NCI-H2227 treated with DMSO at 0.1 percent for 48 hours (cell line): ENCODE data around the gene CCDC39.

Experiments
- DNase-seq: peaks from one replicate; lab custom pipeline; 2025; lab: John Stamatoyannopoulos, UW

Gene CCDC39

DNA sequence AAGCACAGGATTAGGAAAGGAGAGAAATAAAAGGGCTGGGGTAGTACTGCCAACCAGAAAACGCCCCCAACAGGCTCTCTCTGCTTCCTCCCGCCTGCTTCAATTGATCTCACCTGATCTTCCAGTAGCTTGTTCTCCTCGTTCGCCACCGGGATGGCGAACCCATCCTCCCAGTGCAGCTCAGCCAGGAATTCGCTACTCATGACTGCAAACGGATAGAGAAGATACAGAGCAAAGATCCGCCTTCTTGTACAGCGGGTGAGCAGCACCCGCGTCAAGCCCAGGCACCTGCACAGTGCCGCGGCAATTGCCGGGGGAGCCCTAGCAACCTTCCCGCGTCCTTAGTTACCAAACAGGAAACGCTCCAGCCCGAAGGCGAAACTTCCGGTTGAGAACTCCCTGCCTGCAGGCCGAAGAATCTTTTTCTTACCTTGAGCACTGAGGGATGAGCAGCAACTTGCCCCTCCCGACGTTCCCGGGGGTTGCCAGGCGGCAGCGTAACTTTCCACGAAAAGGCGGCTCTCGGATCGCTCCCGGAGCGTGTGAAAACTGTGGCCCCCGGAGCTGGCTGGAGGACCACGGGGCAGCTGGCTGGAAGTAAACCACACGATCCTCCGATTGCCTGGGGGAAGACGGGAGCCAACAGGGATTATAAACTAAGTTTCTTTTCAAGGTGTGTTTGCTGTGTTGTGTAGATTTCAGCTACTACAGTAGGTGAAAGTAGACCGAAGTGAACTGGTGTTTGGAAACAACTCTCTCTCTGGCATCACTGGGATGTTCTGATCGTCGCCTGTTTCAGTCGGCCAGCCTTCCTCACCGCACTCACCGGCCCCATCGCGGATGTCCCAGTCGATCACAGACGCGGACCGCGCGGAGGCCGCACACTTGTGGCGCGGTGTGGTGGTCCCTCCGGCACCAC lies at the start of gene CCDC39:
TSS of gene CCDC39 (minus strand) at position 312 of the 919 bp plus-strand sequence. CDS start at position 203, 109 bp downstream.
- peak; percentile 95 for DNase-seq

DNA sequence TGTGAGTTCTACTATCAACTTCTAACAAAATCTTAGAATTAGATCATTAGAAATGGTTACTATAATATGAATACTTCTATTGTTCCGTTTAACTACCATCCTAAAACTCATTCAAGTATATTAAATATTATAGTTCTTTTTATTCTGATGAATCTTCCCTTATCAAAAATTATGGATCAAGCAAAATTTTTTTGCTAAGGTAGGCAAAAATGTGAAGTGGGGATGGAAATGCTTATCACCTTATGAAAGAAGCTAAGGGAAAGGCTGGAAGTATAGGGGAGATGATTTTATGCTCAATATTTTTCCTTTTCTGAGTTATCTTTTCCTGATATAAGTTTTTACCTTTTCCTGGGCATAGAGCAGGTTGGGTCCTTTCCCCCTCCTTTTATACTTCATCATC lies 40.7 kb upstream of the CCDC39 start:
- no peak for DNase-seq

DNA sequence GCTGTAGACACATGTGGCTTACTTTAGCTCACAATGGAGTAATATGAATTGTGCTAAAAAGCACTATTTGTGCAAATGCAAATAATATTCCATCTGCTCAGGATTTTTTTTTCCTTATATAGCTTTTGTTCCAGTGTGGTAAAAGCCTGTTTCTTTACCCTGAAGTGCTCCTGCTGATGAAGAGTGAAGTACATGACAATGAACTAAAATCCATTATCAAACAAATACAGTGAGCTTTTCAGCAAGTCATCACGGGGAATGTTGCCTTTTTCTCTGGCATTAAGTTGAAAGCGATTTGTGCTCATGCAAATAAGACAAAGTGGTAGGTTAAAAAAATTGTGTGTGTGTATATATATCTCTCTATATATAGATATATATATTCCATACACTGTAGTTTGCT lies 28.6 kb upstream of the CCDC39 start:
- DNase-seq, result peak; percentile 38

DNA sequence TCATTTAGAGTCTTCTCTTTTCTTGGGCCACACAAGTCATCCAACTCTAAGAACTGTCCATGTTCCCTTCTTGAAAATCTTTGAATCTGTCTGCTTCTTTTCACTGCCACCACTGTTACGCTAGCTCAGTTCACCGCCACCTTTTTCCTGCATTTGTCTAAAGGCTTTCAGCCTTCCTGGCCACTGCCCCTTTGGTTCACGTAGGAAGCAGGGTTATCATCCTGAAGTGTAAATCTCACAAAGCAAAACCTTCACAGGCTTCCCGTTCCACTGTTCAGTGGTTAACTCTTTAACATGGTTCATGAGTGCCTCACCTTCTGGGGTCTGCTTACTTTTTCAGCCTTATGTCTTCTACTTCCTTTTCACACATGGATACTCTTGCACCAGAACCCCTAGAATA lies 26.3 kb upstream of the CCDC39 start:
- no peak for DNase-seq

DNA sequence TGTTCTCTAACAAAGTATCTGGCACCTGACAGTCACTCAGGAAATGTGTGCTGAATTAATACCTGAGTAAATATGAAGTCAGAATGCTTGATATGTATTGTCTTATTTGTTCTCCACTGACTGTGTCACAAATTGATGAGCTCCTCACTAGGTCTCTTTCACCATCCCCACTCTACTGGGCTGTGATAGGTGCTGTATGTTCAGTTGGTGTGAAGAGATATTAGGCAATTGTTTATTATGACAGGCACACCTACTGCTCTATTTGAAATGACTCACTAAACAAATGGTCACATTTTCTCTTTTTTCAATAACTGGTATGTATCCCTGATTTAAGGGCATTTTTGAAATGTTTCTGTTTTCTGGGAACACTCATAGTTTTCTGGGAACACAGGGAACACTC lies 25.2 kb upstream of the CCDC39 start:
- no peak for DNase-seq

DNA sequence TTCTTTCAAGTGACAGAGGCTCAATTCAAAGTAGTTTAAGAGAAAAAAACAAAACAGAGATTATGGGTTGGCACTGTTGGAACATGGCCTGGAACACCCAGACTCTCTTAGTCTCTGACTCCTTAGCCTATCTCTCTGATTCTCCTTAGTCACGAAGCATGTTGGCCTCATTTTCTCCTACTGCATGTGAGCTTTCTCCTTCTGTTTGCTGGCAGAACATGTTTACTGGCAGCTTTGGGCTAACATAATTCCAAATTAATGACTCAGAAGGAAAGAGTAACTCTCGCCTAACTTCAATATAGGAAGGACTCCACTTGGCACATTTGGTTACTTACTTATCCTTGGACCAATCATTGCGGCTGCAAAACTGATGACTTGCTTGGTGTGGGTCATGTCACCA lies 21.7 kb upstream of the CCDC39 start:
- DNase-seq, result no peak

DNA sequence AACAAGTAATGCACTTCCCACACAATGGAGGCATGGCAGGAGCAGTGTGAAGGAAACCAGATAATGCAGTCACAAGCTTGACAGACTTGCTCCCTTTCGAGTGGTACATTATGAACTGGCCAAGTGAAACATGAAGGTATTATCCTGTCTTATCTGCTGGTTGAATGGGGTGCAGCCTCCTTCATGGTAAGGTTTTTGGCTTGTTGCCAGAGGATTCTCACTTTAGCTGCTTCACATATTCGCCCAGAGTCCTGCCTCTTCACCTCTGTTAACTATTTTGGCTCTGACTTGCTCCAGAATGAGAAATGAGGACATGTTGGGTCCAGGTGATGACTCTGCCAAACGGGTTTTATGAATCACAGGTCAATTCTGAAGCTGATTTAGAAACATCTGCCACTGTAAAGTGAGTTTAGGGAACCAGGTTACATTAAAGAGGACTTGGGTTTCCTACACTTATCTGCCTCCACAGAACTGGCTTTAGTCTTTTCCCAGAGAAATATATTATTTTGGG lies 19.5 kb upstream of the CCDC39 start:
- no peak for DNase-seq

DNA sequence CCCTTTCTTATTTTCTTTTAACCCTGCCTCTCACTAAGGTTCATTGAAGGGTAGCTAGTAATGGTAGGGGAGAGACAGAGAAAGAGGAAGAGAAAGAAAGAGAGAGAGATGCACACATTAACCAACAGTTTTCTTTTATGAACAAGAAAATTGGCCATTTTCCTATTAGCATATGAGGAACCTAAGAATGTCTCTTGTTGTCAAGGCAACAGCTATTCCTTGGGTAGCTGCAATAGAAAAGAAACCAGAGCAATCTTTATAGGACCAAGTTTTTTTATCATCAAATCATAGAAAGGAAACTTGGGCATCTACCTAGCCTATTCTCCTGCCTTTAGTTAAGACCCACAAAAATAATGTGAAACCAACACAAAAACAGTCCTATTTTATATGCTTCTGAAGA lies 15.0 kb upstream of the CCDC39 start:
- DNase-seq, result no peak

DNA sequence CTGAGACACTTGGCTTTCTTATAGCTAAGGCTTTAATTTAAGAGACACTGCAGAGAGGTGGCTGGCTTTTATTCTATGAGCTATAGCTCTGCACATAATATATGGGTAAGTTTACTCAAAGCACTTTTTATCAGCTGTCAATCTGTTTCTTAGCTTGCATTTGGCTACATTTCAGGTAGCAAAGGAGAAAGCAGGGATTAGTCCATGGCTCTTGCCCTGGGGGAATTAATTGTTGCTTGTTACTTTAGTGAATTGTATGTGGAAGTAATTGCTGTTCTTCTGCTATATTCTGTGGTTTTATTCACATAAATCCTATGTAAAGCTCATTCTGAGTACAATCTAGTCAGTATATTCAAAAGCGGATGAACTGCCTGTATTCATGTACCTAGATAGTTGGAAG lies 14.4 kb upstream of the CCDC39 start:
- peak; percentile 36 for DNase-seq

DNA sequence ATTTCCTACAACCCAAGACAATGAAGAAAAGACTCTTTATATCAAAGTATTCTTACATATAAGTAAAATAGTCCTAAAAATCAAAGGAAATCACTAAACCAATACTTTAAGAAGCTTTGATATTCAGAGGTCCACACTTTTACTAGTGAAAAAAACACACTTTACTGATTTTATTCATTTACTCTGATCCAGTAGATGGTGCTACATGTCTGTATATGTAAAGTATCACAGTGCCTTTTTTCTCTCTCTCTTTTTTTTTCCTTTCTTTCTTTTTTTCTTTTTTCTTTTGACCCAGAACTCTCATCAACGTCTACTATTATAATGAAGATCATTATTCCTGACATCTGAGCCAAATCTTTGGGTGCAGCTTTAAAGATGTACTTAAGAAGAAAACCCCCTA lies 10.8 kb upstream of the CCDC39 start:
- DNase-seq, result peak; percentile 68

DNA sequence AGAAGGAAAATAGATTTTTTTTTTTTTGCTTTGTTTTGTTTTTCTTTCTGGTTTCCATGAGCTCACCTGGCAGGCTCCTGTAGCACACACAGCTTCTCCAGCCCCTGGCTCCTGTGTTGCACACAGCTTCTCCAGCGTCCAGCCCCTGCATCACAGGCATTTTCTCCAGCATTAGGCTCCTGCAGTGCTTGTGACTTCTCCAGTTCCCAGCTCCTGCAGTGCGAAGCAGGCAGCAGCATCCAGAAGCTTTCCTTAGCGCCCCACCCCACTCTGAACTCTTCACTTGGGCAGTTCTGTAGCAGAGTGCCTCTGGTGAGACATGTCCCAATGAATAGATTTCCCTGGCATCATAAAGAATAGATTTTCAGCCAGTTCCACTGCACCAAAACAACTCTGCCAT lies 5.5 kb upstream of the CCDC39 start:
- peak; percentile 71 for DNase-seq

DNA sequence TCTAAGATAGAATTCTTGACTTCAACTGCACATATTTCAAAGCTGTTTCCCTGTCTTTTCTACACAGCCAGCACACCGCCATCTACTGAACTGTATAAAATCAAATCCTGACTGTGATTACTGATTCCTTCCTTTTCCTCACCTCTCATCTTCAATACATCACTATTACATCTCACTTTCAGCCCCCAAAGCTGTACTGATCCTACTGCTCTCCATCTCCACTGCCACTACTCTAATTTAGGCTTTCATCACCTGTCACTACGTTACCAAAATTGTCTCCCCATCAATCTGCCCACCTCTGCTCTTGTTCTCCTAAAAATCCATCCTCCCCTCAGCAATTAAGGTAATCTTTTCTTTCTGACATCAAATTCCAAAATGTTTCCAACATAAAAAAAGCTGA lies 4.5 kb upstream of the CCDC39 start:
- DNase-seq, result peak; percentile 41

DNA sequence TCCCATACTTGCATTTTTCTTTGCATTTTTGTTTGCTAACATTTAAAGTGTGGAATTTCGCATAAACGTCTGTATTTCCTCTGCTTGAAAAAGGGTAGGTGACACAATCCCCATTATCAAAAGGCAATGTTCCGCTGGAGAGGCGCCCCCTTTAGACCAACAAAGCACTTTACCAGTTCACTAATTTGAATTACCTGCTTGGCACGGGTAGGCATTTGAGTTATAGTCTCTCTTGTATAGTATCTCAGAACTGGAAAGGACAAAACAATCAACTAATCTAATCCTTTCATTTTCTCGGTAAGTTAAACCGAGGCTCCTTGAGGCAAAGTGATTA lies 775 bp upstream of the CCDC39 start:
- peak; percentile 89 for DNase-seq

DNA sequence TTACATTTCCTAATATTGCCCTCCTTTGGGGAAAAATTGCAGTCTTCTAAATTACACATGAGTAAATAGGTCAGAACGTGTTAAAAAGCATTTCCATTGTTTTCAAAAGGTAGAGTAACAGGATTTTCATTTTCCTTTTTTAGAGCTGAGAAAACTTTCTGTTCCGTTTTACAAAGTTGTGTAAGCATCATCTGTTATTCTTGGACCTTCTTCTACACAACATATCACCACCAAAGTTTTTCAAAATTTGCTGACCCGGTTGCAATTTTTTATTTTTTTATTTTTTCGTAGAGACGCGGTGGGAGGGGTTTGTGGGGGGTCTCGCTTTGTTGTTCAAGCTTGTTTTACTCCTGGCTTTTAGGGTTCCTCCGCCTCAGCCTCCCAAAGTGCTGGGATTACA lies 1.1 kb downstream of the CCDC39 start:
- no peak for DNase-seq

DNA sequence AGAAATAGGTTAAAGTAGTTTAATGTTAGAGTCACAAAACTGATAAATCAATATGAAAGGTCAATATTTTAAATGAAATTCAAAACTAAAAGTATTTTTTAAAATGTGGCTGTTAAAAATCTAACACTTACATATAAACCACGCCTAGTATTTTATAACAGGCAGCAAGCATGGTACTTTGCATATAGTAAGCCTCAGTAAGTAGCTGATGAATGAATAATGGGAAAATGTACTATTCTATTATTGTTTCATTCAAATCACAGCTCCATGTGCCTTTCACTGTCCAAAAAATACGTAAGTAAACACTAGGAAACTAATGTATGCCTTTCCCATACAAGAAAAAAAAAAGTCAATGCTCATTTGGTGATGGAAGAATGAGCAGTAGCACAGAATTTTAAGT lies 17.8 kb downstream of the CCDC39 start:
- DNase-seq, result no peak

DNA sequence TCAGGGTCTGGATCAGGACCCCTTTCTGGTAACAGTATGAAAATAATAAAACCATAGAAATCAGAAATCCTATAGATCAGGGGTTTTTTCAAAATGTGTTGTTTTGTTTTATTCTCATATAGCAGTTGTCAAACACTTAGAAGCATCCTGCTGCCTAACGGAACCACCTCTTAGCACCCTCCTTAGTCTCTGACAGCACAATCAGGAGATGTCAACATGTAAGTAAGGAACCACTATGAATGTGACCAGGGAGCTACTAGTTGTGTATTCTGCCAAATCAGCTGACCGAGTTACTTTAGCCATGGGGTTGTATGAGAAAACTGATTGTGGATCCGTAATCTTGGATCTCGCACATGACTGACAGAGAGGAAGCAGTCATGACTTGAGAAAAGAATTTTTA lies 22.2 kb downstream of the CCDC39 start:
- no peak for DNase-seq

DNA sequence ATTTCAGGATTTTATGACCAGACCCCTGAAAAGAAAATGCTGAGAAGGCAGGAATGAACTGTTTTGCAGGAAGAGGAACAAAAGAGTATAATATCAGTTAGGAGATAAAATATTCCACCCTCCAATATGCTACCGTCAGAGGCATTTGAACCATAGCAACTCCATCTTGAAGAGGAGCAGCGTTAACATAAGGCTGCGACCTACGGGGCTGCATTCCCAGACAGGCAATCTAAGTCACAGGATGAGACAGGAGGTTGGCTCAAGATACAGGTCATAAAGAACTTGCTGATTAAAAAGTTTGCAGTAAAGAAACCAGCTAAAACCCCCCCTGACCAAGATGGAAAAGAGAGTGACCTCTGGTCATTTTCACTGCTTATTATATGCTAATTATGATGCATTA lies 22.9 kb downstream of the CCDC39 start:
- no peak for DNase-seq

DNA sequence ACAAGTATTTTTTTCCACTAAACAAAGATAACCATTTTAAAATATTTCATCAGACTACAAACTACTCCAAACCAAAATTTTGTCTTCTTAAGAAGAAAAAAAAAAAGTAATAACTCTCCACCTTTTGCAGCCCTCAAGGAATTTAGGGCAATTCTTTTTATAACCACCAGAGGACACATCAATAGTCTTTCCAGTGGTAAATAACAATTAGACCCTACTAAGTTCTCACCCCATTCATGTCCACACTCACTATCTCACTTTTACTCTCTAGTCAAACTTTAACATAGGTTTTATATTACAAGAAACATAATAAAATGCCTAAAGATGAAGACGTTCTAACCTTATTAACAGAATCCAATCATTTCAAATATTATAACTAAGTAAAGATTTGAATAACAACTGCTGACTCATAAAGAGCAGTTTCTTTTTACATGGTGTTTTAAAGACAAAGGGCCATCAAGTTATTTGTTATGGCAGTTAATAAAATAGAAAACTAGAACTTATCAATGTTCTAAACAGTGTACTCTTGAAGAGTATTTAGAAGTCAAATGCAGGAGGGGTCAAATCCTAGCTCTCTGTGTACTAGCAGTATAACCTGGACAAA lies 33.0 kb downstream of the CCDC39 start:
- DNase-seq, result no peak

DNA sequence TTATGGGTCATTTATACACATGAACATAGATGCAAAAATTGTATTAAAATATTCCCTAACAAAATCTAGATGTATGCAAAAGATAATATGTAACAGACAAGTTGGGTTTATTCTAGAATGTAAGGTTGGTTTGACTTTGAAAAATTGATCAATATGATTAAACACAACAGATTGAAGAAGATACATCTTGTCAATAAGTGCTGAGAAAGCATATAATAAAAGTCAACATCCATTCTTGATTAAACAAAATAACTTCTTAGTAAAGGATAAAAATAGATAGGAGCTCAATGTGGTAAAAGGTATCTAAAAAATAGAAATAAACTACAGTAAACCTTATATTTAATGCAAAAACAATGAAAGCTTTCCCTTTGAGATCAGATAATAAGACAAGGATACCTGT lies 38.3 kb downstream of the CCDC39 start:
- no peak for DNase-seq

DNA sequence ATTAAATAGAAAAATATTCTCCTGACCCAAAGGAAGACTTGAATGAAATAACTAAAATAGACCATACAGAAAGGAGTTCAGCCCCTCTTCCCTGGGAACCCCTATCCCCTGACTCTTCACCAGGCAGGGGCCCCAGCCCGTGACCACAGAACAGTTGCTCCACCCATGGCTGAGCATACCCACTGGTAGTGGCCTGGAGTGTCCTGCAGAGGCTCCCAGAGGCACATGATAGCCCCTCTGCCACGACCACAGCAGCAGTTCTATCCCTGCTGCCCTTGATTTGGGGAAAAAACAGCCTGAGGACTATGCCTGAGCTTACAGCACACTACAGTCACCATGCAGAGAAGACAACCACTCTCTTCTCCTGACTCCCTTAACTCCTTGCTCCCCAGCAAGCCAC lies 45.6 kb downstream of the CCDC39 start:
- no peak for DNase-seq

DNA sequence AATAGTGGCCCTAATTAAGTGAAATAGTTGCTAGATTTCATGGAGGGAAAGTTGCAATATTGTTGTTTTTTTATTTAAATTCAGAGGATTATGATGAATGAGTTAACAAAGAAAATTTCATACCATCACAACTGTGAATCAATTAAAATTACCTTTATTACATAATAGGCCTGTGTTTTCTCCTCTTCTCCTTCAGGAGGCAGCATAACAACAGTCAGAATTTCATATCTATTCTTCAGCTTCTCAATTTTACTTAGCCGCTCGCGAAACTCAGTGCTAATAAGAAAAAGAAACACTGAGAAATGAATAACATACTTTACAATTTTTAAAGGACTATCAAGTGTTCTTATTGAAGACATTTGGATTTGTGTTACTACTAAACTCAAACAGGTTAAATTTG lies 48.0 kb downstream of the CCDC39 start:
- DNase-seq, result no peak

DNA sequence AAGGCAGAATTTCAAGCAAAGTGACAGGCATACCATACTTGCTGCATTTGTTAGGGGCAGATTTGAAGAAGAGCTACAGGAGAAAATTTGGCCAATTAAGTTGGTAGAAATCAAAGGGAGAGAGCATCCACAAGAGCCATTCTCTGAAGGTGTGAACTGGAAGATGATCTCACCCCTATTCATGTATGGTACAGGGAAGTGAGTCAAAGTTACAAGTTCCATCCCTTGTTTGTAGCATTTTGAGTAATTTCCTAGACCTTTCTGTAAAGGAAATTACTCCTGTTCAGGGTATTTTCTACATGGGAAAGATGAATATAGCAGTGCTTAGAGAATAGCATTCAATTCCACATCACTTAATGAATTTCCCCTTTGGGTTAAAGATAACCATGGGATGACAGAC lies 48.9 kb downstream of the CCDC39 start:
- no peak for DNase-seq

DNA sequence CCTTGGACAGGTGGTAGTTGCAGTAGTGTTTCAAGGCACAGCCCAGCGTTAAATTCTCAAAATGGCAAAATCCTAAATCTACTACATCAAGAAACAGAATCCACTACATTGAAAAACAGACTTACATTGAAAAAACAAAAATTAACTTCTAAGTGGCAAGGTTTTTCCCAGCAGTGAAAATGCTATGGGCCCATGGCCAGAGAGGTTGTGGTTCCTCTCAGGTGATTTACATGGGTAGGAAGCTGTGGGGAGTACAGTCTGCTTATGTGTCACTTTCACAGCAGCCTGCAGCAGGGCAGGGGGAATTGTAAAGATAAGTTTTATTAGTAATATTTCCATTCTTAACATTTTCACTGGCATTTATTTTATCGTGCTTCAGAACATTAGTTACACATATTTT lies 52.4 kb downstream of the CCDC39 start:
- DNase-seq, result no peak

DNA sequence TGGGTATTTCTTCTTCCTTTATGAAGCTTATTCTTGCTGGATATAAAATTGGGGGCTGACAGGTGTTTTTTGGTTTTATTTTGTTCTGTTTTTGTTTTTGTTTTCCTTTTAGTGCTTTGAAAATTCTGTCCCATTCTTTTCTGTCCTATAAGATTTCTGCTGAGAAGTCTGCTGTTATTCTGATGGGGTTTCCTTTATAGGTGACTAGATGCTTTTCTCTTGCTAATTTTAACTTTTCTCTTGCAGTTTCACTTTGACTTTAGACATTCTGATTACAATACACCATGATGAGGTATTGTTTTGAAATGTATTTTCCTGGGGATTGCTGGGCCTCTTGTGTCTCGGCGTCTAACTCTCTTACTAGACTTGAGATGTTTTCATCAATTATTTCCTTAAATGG lies 54.6 kb downstream of the CCDC39 start:
- no peak for DNase-seq
